Activated naive CD4-positive, alpha-beta T cell treated with anti-CD3 and anti-CD28 coated beads for 36 hours (primary cell): Measurements from ENCODE around the gene CCDC87. TPM values are rescaled to one million over a fixed set of nuclear protein-coding genes. Genes with fewer than 3 reads are reported as not detected.
A peak's percentile ranks its signal among the peaks of the same experiment; 100 is the strongest.
"Not testable (repeated sequence)": the region's sequence is repeated elsewhere in the genome, so short reads cannot be mapped to it uniquely, and the experiment has no call there.

ENCODE experiments used
- CTCF ChIA-PET: fragments of 350-600 bp; sonication (Branson Sonifier 250); formaldehyde crosslinking; loops from one replicate; lab custom pipeline; 2021; ENCODE audit warnings: antibody characterized with exemption; lab: Charles Lee
- DNase-seq: peaks from one replicate; pipeline ENCODE4 v3.0.0-alpha.2; 2020
- H3K27ac Mint-ChIP-seq: one replicate; pipeline ENCODE4 v1.8.0; 2021; ENCODE audit warnings: mild to moderate bottlenecking, mixed read lengths
- H3K27me3 Mint-ChIP-seq: one replicate; pipeline ENCODE4 v1.8.0; 2021; ENCODE audit warnings: low read depth, mixed read lengths
- H3K36me3 Mint-ChIP-seq: one replicate; pipeline ENCODE4 v1.8.0; 2021; ENCODE audit warnings: low read depth, mixed read lengths
- H3K4me1 Mint-ChIP-seq: one replicate; pipeline ENCODE4 v1.8.0; 2021; ENCODE audit warnings: low read depth, mixed read lengths
- H3K4me3 Mint-ChIP-seq: one replicate; pipeline ENCODE4 v1.8.0; 2021; ENCODE audit warnings: mild to moderate bottlenecking, moderate library complexity, mixed read lengths
- H3K9me3 Mint-ChIP-seq: one replicate; pipeline ENCODE4 v1.8.0; 2021; ENCODE audit warnings: mixed read lengths
- intact Hi-C: fragments of 100-400 bp; cut with micrococcal nuclease; formaldehyde crosslinking; loops from one replicate; pipeline ENCODE4 v1.15.1; 2023
- total RNA-seq, 2 experiments: library from RNA; stranded (reverse); gene quantifications; one replicate each; pipeline ENCODE4 v1.2.3, GENCODE V29; 2021

The CCDC87 gene
- total RNA-seq, 2 experiments from 2014 or later: 0.07 to 0.12 TPM

DNA sequence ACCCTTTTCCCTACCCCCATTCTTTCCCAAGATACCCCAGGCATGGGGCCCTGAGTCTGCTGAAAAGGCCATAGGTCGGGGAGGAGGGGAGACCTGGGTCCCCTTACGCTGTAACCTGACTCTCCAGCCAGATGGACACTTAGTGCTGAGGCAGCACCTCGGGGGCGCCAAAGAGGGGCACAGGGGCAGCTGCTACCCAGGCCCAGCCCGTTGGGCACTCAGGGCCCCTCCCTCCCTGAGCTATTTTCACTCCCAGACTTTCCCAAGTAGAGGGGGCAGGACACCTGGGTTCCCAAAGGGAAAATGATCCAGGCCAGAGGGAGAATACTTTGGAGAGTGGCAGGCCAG, 45.2 kb downstream of the CCDC87 start:
- H3K4me1 Mint-ChIP-seq: peaks cover 18% of the 10 kb centered on the region
- H3K9me3 Mint-ChIP-seq: no peaks in the 10 kb centered on the region
- H3K4me3 Mint-ChIP-seq: no peak overlapping the region
- intact Hi-C loops: loop anchor here (2.0 to 10.0 kb wide), 3 partner anchors 37 to 407 kb away; partner anchors contain the start of genes BBS1, PC and RBM14
- no peak for DNase-seq
- H3K36me3 Mint-ChIP-seq: peaks cover 2% of the 10 kb centered on the region
- H3K27me3 Mint-ChIP-seq: no peaks in the 10 kb centered on the region
- H3K27ac Mint-ChIP-seq: no peak overlapping the region
- CTCF ChIA-PET: interaction anchor here (1.0 kb wide), 1 partner anchor 20 kb away, joined by 3 read pairs; no protein-coding TSS in a partner anchor

DNA sequence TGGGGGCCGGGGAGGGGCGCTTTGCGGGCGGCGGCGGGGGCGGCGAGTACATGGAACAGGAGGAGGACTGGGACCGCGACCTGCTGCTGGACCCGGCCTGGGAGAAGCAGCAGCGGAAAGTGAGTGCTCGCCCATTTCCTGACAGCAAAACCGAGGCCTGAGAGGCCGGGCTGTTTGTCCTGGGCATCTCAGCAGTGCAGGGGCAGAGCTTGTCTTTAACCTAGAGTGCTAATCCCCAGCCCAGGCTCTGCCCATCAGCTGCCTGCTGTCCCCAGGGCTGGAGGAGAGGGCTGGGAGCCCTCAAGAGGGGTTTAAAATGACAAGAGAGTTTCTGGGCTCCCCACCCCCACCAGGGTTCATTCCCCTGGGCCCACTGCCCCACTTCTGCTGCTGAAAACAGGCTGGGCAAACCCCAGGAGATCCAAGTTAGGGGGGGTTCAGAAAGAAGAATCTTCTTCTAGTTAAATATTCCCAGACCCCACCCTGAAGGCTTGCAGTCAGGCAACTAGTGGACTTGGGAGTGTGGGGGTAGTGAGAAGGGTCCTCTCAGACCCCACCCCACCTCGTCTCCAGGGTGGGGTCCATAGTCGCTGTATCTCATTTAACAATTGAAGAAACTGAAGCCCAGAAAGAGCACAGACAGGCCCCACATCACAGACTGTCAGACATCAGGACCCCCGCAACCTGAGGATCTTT, 45.7 kb downstream of the CCDC87 start:
- intact Hi-C loops: loop anchor here (1.0 to 10.0 kb wide), 6 partner anchors 36 to 408 kb away; partner anchors contain the start of genes BBS1, PC, RBM14 and RBM4
- Mint-ChIP-seq H3K27ac (no peak overlapping the region), H3K4me1 (peaks cover 18% of the 10 kb centered on the region), H3K9me3 (no peaks in the 10 kb centered on the region), H3K4me3 (peak overlapping the region; percentile 75), H3K36me3 (peaks cover 3% of the 10 kb centered on the region), H3K27me3 (no peaks in the 10 kb centered on the region)
- DNase-seq: no peak
- CTCF ChIA-PET: interaction anchor here (0.6 to 2.1 kb wide), 7 partner anchors 20 to 393 kb away, joined by 3 to 6 read pairs (median 3); partner anchors contain the start of gene MRPL11

DNA sequence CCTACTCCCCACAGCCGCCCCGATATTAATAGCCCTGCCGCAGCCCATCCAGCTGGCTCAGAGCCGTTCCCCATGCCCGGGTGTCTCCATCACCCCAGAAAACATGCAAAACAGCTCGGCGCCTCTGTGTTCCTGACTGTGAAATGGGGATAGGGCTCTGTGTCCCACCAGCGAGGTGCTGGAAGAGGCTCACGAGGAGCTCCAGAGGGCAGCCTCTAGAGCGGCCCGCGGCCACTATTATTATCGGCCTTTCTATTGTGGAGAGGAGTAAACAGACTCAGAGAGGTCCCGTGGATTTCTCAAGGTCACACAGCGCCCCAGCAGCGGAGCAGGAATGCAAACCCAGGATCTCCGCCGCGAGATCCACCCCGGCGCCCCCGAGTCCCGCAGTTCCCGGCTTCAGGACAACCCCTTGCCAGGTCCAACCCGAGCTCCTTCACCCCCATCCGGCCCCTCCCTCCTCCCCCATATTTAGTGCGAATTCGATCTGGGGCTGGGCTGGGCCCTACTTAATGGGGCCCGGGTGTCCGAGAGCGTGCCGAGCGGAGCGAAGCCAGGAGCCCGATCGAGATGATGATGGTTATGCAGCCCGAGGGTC, 46.4 kb downstream of the CCDC87 start, which contains the start of gene ACTN3:
Gene ACTN3 (plus strand): TSS at position 536 of the 598 bp plus-strand sequence. CDS start 35 bp downstream, at position 571.
- Mint-ChIP-seq H3K4me3 (peak within 1 kb of the TSS; percentile 75), H3K27ac (peak within 1 kb of the TSS; percentile 30), H3K9me3 (no peaks in the 10 kb centered on the region), H3K27me3 (no peaks in the 10 kb centered on the region), H3K36me3 (peaks cover 3% of the 10 kb centered on the region), H3K4me1 (peaks cover 18% of the 10 kb centered on the region)
- DNase-seq: peak; percentile 14
- intact Hi-C loops: loop anchor here (1.0 to 10.0 kb wide), 6 partner anchors 36 to 408 kb away; partner anchors contain the start of genes BBS1, PC, RBM14 and RBM4
- CTCF ChIA-PET: interaction anchor here (0.6 to 2.1 kb wide), 9 partner anchors 21 to 393 kb away, joined by 3 to 6 read pairs (median 3); partner anchors contain the start of gene MRPL11

DNA sequence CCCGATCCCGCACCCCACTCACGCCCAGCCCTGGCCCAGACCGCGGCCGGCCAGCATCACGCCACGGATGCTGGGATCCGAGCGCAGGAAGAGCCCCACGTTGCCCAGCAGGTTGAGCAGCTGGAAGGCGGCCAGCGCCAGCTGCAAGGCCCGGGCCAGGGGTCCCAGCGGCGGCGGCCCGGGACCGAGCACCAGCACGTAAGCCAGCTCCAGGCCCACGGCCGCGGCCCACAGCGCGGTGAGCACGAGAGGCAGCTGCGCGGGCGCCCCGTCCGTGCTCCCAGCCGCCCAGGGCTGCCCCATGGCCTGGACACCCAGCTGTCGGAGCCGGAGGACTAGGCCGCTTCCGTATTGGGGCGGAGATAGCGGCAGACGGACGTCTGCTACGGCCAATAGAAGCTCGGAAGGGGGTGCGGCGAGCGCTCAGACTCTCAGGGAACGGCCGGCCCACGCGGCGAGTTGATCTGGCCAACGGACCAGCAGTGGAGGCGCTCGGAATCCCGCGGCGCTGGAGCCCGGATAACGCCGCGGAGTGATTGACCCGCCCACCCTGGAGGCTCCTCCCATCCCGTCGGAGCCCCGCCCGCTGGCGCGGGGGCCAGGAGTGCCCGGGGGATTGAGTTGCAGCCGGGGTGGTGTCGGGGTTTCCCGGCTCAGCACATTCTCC, 47.0 kb downstream of the CCDC87 start, which contains the start of gene ZDHHC24:
Gene ZDHHC24 (minus strand): TSS at position 348 of the 667 bp plus-strand sequence. CDS start 45 bp downstream, at position 303.
- Mint-ChIP-seq H3K27me3 (no peaks in the 10 kb centered on the region), H3K4me3 (peak within 1 kb of the TSS; percentile 75), H3K9me3 (no peaks in the 10 kb centered on the region), H3K27ac (peak within 1 kb of the TSS; percentile 30), H3K4me1 (peaks cover 18% of the 10 kb centered on the region), H3K36me3 (peaks cover 3% of the 10 kb centered on the region)
- CTCF ChIA-PET: interaction anchor here (1.0 to 2.1 kb wide), 6 partner anchors 24 to 159 kb away, joined by 3 to 5 read pairs (median 4); no protein-coding TSS in a partner anchor
- intact Hi-C loops: loop anchor here (1.0 to 10.0 kb wide), 6 partner anchors 35 to 409 kb away; partner anchors contain the start of genes BBS1, PC, RBM14 and RBM4
- DNase-seq: peak; percentile 91

DNA sequence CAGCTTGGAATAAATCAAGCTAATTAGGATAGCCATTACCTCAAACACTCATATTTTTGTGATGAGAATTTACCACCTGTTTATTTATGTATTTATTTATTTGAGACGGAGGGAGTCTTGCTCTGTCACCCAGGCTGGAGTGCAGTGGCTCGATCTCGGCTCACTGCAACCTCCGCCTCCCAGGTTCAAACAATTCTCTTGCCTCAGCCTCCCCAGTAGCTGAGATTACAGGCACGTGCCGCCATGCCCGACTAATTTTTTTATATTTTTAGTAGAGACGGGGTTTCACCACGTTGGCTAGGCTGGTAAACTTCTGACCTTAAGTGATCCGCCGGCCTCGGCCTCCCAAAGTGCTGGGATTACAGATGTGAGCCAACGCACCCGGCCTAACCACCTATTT, 47.9 kb downstream of the CCDC87 start:
- DNase-seq, H3K27me3 Mint-ChIP-seq, H3K36me3 Mint-ChIP-seq, H3K9me3 Mint-ChIP-seq: not testable (repeated sequence)
- intact Hi-C loops: loop anchor here (10.0 kb wide), 1 partner anchor 410 kb away; the partner anchor contains the start of gene PC
- H3K27ac Mint-ChIP-seq: peak overlapping the region; percentile 25
- H3K4me1 Mint-ChIP-seq: peaks cover 18% of the 10 kb centered on the region
- peak overlapping the region; percentile 71 for H3K4me3 Mint-ChIP-seq
- CTCF ChIA-PET: interaction anchor here (2.1 kb wide), 1 partner anchor 133 kb away, joined by 5 read pairs; no protein-coding TSS in a partner anchor

DNA sequence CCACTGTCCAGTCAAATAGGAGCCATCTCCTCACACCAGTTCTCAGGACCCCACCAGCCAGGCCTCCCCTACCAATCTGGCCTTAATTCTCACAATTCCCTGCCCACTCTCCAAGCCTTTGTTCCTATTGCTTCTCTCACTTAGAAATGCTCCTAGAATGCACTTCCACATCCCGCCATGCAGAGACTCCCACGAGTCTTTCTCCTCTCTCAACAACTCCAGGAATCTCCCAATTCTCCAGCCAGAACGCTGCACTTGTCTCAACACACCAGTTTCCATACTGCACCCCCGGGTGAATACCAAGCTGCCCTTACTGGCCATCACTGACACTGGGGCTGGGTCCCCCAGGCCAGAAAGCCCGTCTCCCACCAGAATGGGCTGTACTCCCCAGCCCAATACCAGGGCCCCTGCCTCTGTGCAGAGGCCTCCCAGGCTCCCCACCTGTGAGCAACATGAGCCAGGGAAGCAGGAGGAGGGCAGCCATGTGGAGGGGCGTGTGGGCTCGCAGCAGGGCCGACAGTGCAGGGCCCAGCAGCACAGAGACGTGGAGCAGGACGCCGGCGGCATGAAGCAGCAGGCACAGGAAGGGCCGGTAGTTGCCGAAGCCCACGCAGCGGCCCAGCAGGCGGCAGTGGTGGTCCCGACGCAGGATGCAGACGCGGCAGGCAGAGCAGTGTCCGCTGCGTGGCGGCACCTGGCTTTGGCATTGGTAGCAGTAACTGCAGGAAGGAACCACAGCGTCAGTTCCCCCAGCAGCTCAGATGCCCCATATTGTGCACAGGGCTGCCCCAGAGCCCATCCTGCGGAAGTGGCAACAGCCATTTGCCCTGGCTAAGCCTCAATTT, 49.4 kb downstream of the CCDC87 start:
- Mint-ChIP-seq H3K9me3 (no peaks in the 10 kb centered on the region), H3K27me3 (no peaks in the 10 kb centered on the region), H3K27ac (peak overlapping the region; percentile 52), H3K36me3 (peaks cover 6% of the 10 kb centered on the region), H3K4me3 (peak overlapping the region; percentile 64), H3K4me1 (peaks cover 18% of the 10 kb centered on the region)
- DNase-seq: peak; percentile 81
- CTCF ChIA-PET: interaction anchor here (0.6 kb wide), 1 partner anchor 510 kb away, joined by 3 read pairs; no protein-coding TSS in a partner anchor
- intact Hi-C loops: loop anchor here (10.0 kb wide), 1 partner anchor 411 kb away; the partner anchor contains the start of gene PC

DNA sequence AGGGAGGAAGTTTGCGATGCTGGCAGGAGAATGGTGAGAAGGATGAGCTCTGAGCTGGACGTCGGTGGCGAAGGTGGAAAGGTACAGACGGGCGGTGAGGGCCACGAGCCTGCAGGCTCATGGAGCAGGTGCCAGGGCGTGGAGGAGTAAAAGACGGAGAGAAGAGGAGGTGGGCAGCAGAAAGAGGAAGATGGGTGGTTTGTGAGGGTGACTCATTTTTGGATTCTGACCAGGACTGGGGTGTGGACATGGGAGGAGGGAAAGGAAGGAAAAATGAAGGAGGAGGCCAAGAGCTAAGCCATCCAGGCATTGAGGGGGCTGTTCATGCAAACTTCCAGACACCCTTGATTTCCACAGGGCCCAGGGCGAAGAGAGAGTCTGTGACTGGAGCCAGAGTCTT, 50.5 kb downstream of the CCDC87 start:
- DNase-seq: no peak
- peaks cover 10% of the 10 kb centered on the region for H3K36me3 Mint-ChIP-seq
- no peak overlapping the region for H3K27ac Mint-ChIP-seq
- no peaks in the 10 kb centered on the region for H3K9me3 Mint-ChIP-seq
- H3K4me3 Mint-ChIP-seq: no peak overlapping the region
- CTCF ChIA-PET: no interaction called here
- H3K4me1 Mint-ChIP-seq: peaks cover 18% of the 10 kb centered on the region
- no peaks in the 10 kb centered on the region for H3K27me3 Mint-ChIP-seq
- intact Hi-C loops: loop anchor here (10.0 kb wide), 1 partner anchor 412 kb away; the partner anchor contains the start of gene PC

DNA sequence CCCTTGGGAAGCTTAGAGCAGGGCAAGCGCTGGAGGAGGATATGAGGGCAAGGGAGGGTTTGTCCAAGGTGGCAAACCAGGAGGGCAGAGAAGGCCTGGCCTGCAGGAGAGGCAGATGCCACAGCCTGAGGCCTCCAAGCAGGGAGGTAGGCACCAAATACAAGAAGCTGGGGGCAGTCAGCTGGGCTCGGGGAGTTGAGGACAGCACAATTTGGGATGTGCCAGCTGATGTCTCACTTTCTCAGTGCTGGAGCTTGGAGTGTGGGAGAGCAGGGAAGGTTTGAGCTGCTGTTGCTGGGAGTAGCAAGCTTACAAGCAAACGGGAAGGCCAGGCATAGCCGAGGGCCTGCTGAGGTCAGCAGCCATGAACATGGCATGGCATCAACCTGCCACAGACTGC, 51.0 kb downstream of the CCDC87 start:
- no peak overlapping the region for H3K27ac Mint-ChIP-seq
- no peak for DNase-seq
- H3K36me3 Mint-ChIP-seq: peaks cover 14% of the 10 kb centered on the region
- no peaks in the 10 kb centered on the region for H3K9me3 Mint-ChIP-seq
- H3K27me3 Mint-ChIP-seq: no peaks in the 10 kb centered on the region
- intact Hi-C loops: loop anchor here (10.0 kb wide), 1 partner anchor 413 kb away; the partner anchor contains the start of gene PC
- H3K4me3 Mint-ChIP-seq: no peak overlapping the region
- H3K4me1 Mint-ChIP-seq: peaks cover 18% of the 10 kb centered on the region
- CTCF ChIA-PET: no interaction called here

DNA sequence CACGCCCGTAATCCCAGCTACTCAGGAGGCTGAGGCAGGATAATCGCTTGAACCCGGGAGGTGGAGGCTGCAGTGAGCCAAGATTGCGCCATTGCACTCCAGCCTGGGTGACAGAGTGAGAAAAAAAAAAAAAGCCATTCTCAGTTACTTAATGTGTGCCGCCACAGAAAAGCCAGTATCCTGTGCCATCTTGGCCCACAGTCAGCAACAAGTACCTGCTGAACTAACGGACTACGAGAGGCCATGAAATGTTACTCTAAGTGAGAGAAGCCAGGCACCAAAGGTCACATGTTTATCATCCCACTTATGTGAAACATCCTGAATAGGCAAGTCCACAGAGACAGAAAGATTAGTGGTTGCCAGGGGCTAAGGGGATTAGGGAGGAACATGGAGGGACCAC, 52.3 kb downstream of the CCDC87 start:
- not testable (repeated sequence) for DNase-seq, H3K9me3 Mint-ChIP-seq, H3K4me3 Mint-ChIP-seq, H3K27ac Mint-ChIP-seq, H3K27me3 Mint-ChIP-seq
- CTCF ChIA-PET: interaction anchor here (0.7 kb wide), 1 partner anchor 18 kb away, joined by 4 read pairs; no protein-coding TSS in a partner anchor
- peaks cover 15% of the 10 kb centered on the region for H3K36me3 Mint-ChIP-seq
- intact Hi-C loops: loop anchor here (10.0 kb wide), 1 partner anchor 414 kb away; the partner anchor contains the start of gene PC
- peaks cover 16% of the 10 kb centered on the region for H3K4me1 Mint-ChIP-seq
